ENCODE measurements around the gene EXOSC5. TPM values are rescaled to one million over a fixed set of nuclear protein-coding genes. Genes with fewer than 3 reads are reported as not detected.

Gene EXOSC5
- total and polyA plus RNA-seq, 9 of the 15 experiments (the other 6 are each of a cell fraction or from before 2014, with no cell fraction given): 10.9 to 75.5 (median 37.8) TPM

DNA sequence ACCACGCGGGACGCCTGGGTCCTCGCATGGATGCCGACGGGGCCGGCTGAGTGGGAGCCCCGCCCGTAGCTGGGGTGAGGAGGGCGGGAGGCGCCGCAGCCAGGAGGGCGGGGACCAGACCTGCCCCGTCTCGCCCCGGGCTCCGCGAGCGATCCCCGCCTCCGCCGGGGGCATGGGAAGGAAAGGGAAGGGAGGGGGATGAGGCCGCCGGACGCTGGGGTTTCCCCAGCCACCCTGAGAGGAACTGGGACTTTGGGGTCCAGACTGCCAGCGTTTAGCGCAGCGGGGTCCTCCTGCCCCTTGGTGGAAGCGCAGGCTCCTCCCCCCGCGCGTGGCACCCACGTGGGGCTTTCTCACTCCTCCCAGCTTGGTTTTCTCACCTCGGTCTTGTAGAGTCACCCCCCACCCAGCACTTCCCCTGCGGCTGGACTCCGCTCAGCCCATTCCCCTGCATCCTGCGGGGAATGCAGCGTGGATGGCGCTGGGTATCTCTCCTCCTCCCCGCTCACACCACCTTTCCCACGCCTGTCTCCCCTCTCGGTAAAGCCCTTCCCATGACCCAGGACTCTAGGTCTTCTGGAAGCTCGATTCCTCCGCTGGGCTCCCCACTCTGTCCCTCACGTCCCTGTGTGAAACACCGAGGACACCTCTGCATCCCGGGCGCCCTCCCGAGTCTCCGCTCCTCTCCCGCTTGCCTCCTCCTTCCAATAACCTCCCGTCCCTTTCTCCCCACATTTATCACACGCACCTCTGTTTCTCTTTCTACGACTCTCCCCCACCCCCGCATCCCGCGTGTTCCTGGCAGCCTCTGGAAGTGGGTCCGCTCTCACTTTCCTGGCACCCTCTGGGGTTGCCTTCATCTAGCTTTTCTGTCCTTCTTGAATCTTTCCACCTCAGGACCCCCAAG, 45.6 kb downstream of the EXOSC5 start (continued):
- TF ChIP-seq, protein P1, sequence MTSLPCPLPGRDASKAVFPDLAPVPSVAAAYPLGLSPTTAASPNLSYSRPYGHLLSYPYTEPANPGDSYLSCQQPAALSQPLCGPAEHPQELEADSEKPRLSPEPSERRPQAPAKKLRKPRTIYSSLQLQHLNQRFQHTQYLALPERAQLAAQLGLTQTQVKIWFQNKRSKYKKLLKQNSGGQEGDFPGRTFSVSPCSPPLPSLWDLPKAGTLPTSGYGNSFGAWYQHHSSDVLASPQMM (CRISPR knock-in tag; IDR thresholded peaks at IDR 0.05): no peak
- TF ChIP-seq TEAD1 (CRISPR knock-in tag; IDR thresholded peaks at IDR 0.05) (no peak), HEY1 (CRISPR knock-in tag; IDR thresholded peaks at IDR 0.05; ENCODE audit: borderline replicate concordance) (no peak), CXXC5 (CRISPR knock-in tag; IDR thresholded peaks at IDR 0.05) (peak; percentile 55), HLTF (IDR thresholded peaks at IDR 0.05) (no peak), HNRNPLL (IDR thresholded peaks at IDR 0.05; ENCODE audit: low read depth, low read length, poor library complexity, severe bottlenecking) (peak; percentile 21), RB1 (IDR thresholded peaks at IDR 0.05; ENCODE audit: low read depth) (peak; percentile 68; the same call in 1 of the 2 replicates), POLR2AphosphoS5 (IDR thresholded peaks at IDR 0.05; ENCODE audit: control insufficient read depth, insufficient read depth, low read depth, low read length) (peak; percentile 50; the same call in 1 of the 2 replicates), RAD21 (CRISPR knock-in tag; conservative IDR thresholded peaks at IDR 0.05 in 1 of 2, IDR thresholded peaks at IDR 0.05 in 1 of 2) (no peak), ZNF696 (CRISPR knock-in tag; conservative IDR thresholded peaks at IDR 0.05) (no peak)
- TF ChIP-seq, protein P2, sequence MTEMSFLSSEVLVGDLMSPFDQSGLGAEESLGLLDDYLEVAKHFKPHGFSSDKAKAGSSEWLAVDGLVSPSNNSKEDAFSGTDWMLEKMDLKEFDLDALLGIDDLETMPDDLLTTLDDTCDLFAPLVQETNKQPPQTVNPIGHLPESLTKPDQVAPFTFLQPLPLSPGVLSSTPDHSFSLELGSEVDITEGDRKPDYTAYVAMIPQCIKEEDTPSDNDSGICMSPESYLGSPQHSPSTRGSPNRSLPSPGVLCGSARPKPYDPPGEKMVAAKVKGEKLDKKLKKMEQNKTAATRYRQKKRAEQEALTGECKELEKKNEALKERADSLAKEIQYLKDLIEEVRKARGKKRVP (CRISPR knock-in tag; IDR thresholded peaks at IDR 0.05): no peak
- TF ChIP-seq, protein P3, sequence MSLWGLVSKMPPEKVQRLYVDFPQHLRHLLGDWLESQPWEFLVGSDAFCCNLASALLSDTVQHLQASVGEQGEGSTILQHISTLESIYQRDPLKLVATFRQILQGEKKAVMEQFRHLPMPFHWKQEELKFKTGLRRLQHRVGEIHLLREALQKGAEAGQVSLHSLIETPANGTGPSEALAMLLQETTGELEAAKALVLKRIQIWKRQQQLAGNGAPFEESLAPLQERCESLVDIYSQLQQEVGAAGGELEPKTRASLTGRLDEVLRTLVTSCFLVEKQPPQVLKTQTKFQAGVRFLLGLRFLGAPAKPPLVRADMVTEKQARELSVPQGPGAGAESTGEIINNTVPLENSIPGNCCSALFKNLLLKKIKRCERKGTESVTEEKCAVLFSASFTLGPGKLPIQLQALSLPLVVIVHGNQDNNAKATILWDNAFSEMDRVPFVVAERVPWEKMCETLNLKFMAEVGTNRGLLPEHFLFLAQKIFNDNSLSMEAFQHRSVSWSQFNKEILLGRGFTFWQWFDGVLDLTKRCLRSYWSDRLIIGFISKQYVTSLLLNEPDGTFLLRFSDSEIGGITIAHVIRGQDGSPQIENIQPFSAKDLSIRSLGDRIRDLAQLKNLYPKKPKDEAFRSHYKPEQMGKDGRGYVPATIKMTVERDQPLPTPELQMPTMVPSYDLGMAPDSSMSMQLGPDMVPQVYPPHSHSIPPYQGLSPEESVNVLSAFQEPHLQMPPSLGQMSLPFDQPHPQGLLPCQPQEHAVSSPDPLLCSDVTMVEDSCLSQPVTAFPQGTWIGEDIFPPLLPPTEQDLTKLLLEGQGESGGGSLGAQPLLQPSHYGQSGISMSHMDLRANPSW (CRISPR knock-in tag; IDR thresholded peaks at IDR 0.05): 0 out of 2 replicates have a peak, but pooled peaks have one; percentile 62
- TF ChIP-seq, protein P4, sequence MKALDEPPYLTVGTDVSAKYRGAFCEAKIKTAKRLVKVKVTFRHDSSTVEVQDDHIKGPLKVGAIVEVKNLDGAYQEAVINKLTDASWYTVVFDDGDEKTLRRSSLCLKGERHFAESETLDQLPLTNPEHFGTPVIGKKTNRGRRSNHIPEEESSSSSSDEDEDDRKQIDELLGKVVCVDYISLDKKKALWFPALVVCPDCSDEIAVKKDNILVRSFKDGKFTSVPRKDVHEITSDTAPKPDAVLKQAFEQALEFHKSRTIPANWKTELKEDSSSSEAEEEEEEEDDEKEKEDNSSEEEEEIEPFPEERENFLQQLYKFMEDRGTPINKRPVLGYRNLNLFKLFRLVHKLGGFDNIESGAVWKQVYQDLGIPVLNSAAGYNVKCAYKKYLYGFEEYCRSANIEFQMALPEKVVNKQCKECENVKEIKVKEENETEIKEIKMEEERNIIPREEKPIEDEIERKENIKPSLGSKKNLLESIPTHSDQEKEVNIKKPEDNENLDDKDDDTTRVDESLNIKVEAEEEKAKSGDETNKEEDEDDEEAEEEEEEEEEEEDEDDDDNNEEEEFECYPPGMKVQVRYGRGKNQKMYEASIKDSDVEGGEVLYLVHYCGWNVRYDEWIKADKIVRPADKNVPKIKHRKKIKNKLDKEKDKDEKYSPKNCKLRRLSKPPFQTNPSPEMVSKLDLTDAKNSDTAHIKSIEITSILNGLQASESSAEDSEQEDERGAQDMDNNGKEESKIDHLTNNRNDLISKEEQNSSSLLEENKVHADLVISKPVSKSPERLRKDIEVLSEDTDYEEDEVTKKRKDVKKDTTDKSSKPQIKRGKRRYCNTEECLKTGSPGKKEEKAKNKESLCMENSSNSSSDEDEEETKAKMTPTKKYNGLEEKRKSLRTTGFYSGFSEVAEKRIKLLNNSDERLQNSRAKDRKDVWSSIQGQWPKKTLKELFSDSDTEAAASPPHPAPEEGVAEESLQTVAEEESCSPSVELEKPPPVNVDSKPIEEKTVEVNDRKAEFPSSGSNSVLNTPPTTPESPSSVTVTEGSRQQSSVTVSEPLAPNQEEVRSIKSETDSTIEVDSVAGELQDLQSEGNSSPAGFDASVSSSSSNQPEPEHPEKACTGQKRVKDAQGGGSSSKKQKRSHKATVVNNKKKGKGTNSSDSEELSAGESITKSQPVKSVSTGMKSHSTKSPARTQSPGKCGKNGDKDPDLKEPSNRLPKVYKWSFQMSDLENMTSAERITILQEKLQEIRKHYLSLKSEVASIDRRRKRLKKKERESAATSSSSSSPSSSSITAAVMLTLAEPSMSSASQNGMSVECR (CRISPR knock-in tag; IDR thresholded peaks at IDR 0.05): peak; percentile 51; the same call in 1 of the 2 replicates
- TF ChIP-seq, protein P5, sequence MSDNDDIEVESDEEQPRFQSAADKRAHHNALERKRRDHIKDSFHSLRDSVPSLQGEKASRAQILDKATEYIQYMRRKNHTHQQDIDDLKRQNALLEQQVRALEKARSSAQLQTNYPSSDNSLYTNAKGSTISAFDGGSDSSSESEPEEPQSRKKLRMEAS (CRISPR knock-in tag; IDR thresholded peaks at IDR 0.05): peak; percentile 50; the same call in 1 of the 2 replicates
- TF ChIP-seq, protein P6, sequence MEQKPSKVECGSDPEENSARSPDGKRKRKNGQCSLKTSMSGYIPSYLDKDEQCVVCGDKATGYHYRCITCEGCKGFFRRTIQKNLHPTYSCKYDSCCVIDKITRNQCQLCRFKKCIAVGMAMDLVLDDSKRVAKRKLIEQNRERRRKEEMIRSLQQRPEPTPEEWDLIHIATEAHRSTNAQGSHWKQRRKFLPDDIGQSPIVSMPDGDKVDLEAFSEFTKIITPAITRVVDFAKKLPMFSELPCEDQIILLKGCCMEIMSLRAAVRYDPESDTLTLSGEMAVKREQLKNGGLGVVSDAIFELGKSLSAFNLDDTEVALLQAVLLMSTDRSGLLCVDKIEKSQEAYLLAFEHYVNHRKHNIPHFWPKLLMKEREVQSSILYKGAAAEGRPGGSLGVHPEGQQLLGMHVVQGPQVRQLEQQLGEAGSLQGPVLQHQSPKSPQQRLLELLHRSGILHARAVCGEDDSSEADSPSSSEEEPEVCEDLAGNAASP (IDR thresholded peaks at IDR 0.05): no peak
